BJ (cell line): ENCODE results near the gene PDXK. TPM values are rescaled to one million over a fixed set of nuclear protein-coding genes. Genes with fewer than 3 reads are reported as not detected.

Experiments used
- CTCF ChIA-PET: fragments of 350-600 bp; formaldehyde crosslinking; extraction: SDS; loops from one replicate; lab custom pipeline; 2021; ENCODE audit warnings: antibody characterized with exemption, inconsistent platforms; lab: Yijun Ruan, JAX
- POLR2A ChIA-PET: fragments of 300-600 bp; sonication (Branson Sonifier 250); formaldehyde crosslinking; extraction: SDS; loops from one replicate; lab custom pipeline; 2021; ENCODE audit warnings: antibody characterized with exemption; lab: Charles Lee
- DNase-seq: peaks from one replicate; pipeline ENCODE4 v3.0.0-alpha.2; 2011; ENCODE audit warnings: low read depth
- H3K27me3 ChIP-seq: 2 replicates; pipeline ENCODE4 v1.6.0; 2011; ENCODE audit warnings: low read length; ENCODE audit not compliant: control insufficient read depth, insufficient read depth
- H3K36me3 ChIP-seq: 2 replicates; pipeline ENCODE4 v1.5.1; 2011; ENCODE audit warnings: low read length; ENCODE audit not compliant: control insufficient read depth, insufficient read depth
- H3K4me3 ChIP-seq: 2 replicates; pipeline ENCODE4 v1.5.1; 2011; ENCODE audit warnings: low read depth, mild to moderate bottlenecking, control low read depth, low read length
- CTCF ChIP-seq: IDR thresholded peaks from 2 replicates; pipeline ENCODE4 v1.5.1; 2011; ENCODE audit warnings: low read depth, mild to moderate bottlenecking, control low read depth, inconsistent platforms, low read length, moderate library complexity; ENCODE audit not compliant: insufficient read depth
- polyA plus RNA-seq: library from polyadenylated mRNA; depleted of rRNA; stranded (reverse); fragments of >200 nt; gene quantifications from 2 replicates; pipeline ENCODE4 v1.2.3, GENCODE V29; 2011

PDXK gene
- polyA plus RNA-seq, 1 experiment = 192 TPM

GRCh38 chr21:43782431-43783097, 63.6 kb downstream of the PDXK start:
- CTCF ChIA-PET = interaction anchor here (1.1 kb wide), 1 partner anchor 11 kb away, joined by 3 read pairs; no protein-coding TSS in a partner anchor
- no peak for DNase-seq
- Histone ChIP-seq H3K4me3 (no peak overlapping the region), H3K36me3 (no peaks in the 10 kb centered on the region), H3K27me3 (no peaks in the 10 kb centered on the region; the same call in 1 of the 2 replicates)
- TF ChIP-seq CTCF = no peak
- POLR2A ChIA-PET = no interaction called here

- no peak for TF ChIP-seq CTCF
- Histone ChIP-seq H3K36me3 (no peaks in the 10 kb centered on the region), H3K4me3 (no peak overlapping the region), H3K27me3 (no peaks in the 10 kb centered on the region; the same call in 1 of the 2 replicates)
- ChIA-PET CTCF (interaction anchor here (1.1 kb wide), 2 partner anchors 12 to 28 kb away, joined by 3 to 4 read pairs; no protein-coding TSS in a partner anchor), POLR2A (no interaction called here)
- DNase-seq = no peak
Observed at GRCh38 chr21:43783098-43783700, 64.3 kb downstream of the PDXK start.

- Histone ChIP-seq H3K27me3 (no peaks in the 10 kb centered on the region; the same call in 1 of the 2 replicates), H3K4me3 (no peak overlapping the region), H3K36me3 (no peaks in the 10 kb centered on the region)
- no peak for TF ChIP-seq CTCF
- ChIA-PET POLR2A (no interaction called here), CTCF (no interaction called here)
- DNase-seq = no peak
Observed at GRCh38 chr21:43785134-43785533, 66.2 kb downstream of the PDXK start.

- no peak for DNase-seq
Observed at GRCh38 chr21:43786300-43786806, 67.4 kb downstream of the PDXK start.

More at GRCh38 chr21:43786300-43786806, 67.4 kb downstream of the PDXK start:
- Histone ChIP-seq H3K36me3 (no peaks in the 10 kb centered on the region; the same call in 1 of the 2 replicates), H3K27me3 (no peaks in the 10 kb centered on the region), H3K4me3 (no peak overlapping the region)
- POLR2A ChIA-PET = no interaction called here
- TF ChIP-seq CTCF = no peak
- CTCF ChIA-PET = no interaction called here
